Measurements from ENCODE around the gene CST8. TPM values are rescaled to one million over a fixed set of nuclear protein-coding genes. Genes with fewer than 3 reads are reported as not detected.

The CST8 gene
- total RNA-seq, 1 experiment from 2014 or later: not detected

GRCh38 chr20:23449421-23449820 lies 41.5 kb upstream of the CST8 start:
- Histone ChIP-seq H2BK120ac (ENCODE audit: low read depth, low read length, poor library complexity, severe bottlenecking) (no peak overlapping the region), H3K4me1 (ENCODE audit: insufficient read depth, low read length) (no peaks in the 10 kb centered on the region; the same call in 1 of the 2 replicates), H3K27me3 (ENCODE audit: insufficient read depth, low read length) (no peaks in the 10 kb centered on the region), H3T11ph (ENCODE audit: low read length) (no peak overlapping the region), H3K23ac (ENCODE audit: insufficient read length, low read depth, low read length) (no peak overlapping the region), H4K20me1 (ENCODE audit: control insufficient read depth, insufficient read depth, insufficient read length) (no peaks in the 10 kb centered on the region), H2AFZ (ENCODE audit: low read length) (no peak overlapping the region), H4K8ac (replicated peaks; ENCODE audit: insufficient read length, low read depth, low read length) (no peak overlapping the region), H2BK20ac (ENCODE audit: low read depth, low read length, poor library complexity, severe bottlenecking) (no peak overlapping the region), H4K91ac (ENCODE audit: insufficient read length, low read depth, low read length) (no peak overlapping the region), H3K4ac (ENCODE audit: low read depth, low read length) (no peak overlapping the region), H3K79me1 (ENCODE audit: insufficient read depth, low read depth, low read length, poor library complexity, severe bottlenecking) (no peaks in the 10 kb centered on the region), H3K9ac (ENCODE audit: extremely low read depth, insufficient read length, low read length) (no peak overlapping the region), H3K14ac (ENCODE audit: insufficient read depth, low read length) (no peak overlapping the region), H2BK12ac (ENCODE audit: insufficient read length, low read depth, low read length) (no peak overlapping the region), H3K27ac (ENCODE audit: insufficient read length, low read depth, low read length) (no peak overlapping the region), H2BK5ac (ENCODE audit: insufficient read length, low read length) (no peak overlapping the region), H2BK15ac (ENCODE audit: low read depth, low read length) (no peak overlapping the region), H3K79me2 (ENCODE audit: insufficient read depth, low read length) (no peaks in the 10 kb centered on the region), H3K23me2 (ENCODE audit: insufficient read length, low read depth, low read length, poor library complexity, severe bottlenecking) (no peaks in the 10 kb centered on the region), H3K56ac (ENCODE audit: insufficient read length, low read depth, low read length) (no peak overlapping the region), H3K4me2 (ENCODE audit: insufficient read depth, insufficient read length, low read length) (no peak overlapping the region), H3K9me3 (ENCODE audit: control insufficient read depth, low read depth, low read length) (no peaks in the 10 kb centered on the region), H4K5ac (ENCODE audit: insufficient read length, low read depth, low read length) (no peak overlapping the region), H2AK5ac (ENCODE audit: insufficient read length, low read length) (no peak overlapping the region), H3K18ac (ENCODE audit: insufficient read length, low read depth, low read length) (no peak overlapping the region)
- no peak for DNase-seq
- no peak overlapping the region for H3K4me3 Mint-ChIP-seq
- no peaks in the 10 kb centered on the region for H3K36me3 Mint-ChIP-seq (ENCODE audit: insufficient read depth in 1 of 3, low read depth in 3 of 3)
- WGBS (ENCODE audit: extremely low coverage, insufficient read length, low lambda C conversion rate): no CpG with 5 or more reads among the region's 3 CpGs
- no peaks in the 10 kb centered on the region for H3K9me3 Mint-ChIP-seq
- H3K27ac Mint-ChIP-seq: no peak overlapping the region; a peak in 1 of 7 replicates
- TF ChIP-seq CTCF (conservative IDR thresholded peaks at IDR 0.05): no peak
- H3K4me1 Mint-ChIP-seq: peaks cover 14 to 16% of the 10 kb centered on the region in 2 experiments
- H3K27me3 Mint-ChIP-seq (ENCODE audit: low read depth): peaks cover 9% of the 10 kb centered on the region
